Measurements from ENCODE around the gene SVEP1.
A peak's percentile ranks its signal among the peaks of the same experiment; 100 is the strongest.

SVEP1 gene

GRCh38 chr9:110456681-110457080 is 122.9 kb downstream of the SVEP1 start:
- Histone ChIP-seq H3K27ac (ENCODE audit: insufficient read depth in 1 of 2, low read depth in 1 of 2, low read length in 2 of 2, poor library complexity in 1 of 2, severe bottlenecking in 2 of 2) (no peak overlapping the region), H3K4me3 (ENCODE audit: control insufficient read depth in 1 of 7, extremely low read depth in 1 of 7, insufficient read depth in 4 of 7, low read depth in 2 of 7, low read length in 6 of 7) (no peak overlapping the region), H3K36me3 (ENCODE audit: control insufficient read depth in 4 of 4, insufficient read depth in 4 of 4, low read length in 3 of 4) (no peaks in the 10 kb centered on the region), H3K27me3 (replicated peaks in 2 of 5; ENCODE audit: control insufficient read depth in 4 of 5, insufficient read depth in 5 of 5, low read length in 4 of 5) (peaks cover 0 to 3% (median 0%) of the 10 kb centered on the region in 5 experiments), H3K9me3 (ENCODE audit: control extremely low read depth in 1 of 5, control insufficient read depth in 4 of 5, insufficient read depth in 2 of 5, low read depth in 1 of 5, low read length in 4 of 5) (no peaks in the 10 kb centered on the region), H3K4me1 (ENCODE audit: control extremely low read depth in 1 of 4, control insufficient read depth in 4 of 4, insufficient read depth in 4 of 4, low read length in 3 of 4) (no peaks in the 10 kb centered on the region)
- WGBS (ENCODE audit: insufficient coverage), result no CpG with 5 or more reads among the region's 1 CpG
- CTCF ChIA-PET, result no interaction called here
- POLR2A ChIA-PET, result no interaction called here
- no peak for DNase-seq

GRCh38 chr9:110455860-110456259 is 123.7 kb downstream of the SVEP1 start:
- H3K36me3 ChIP-seq (ENCODE audit: control insufficient read depth in 4 of 4, insufficient read depth in 4 of 4, low read length in 3 of 4), result no peaks in the 10 kb centered on the region
- H3K4me3 ChIP-seq (ENCODE audit: control insufficient read depth in 1 of 7, extremely low read depth in 1 of 7, insufficient read depth in 4 of 7, low read depth in 2 of 7, low read length in 6 of 7), result no peak overlapping the region
- POLR2A ChIA-PET, result no interaction called here
- no peak overlapping the region for H3K27ac ChIP-seq (ENCODE audit: insufficient read depth in 1 of 2, low read depth in 1 of 2, low read length in 2 of 2, poor library complexity in 1 of 2, severe bottlenecking in 2 of 2)
- H3K9me3 ChIP-seq (ENCODE audit: control extremely low read depth in 1 of 5, control insufficient read depth in 4 of 5, insufficient read depth in 2 of 5, low read depth in 1 of 5, low read length in 4 of 5), result no peaks in the 10 kb centered on the region
- no peak for DNase-seq
- H3K4me1 ChIP-seq (ENCODE audit: control extremely low read depth in 1 of 4, control insufficient read depth in 4 of 4, insufficient read depth in 4 of 4, low read length in 3 of 4), result no peaks in the 10 kb centered on the region
- CTCF ChIA-PET, result no interaction called here
- H3K27me3 ChIP-seq (replicated peaks in 2 of 5; ENCODE audit: control insufficient read depth in 4 of 5, insufficient read depth in 5 of 5, low read length in 4 of 5), result peaks cover 0 to 3% (median 0%) of the 10 kb centered on the region in 5 experiments

GRCh38 chr9:110452227-110452801 is 127.2 kb downstream of the SVEP1 start:
- ChIA-PET CTCF (interaction anchor here (0.8 kb wide), 1 partner anchor 61 kb away, joined by 3 read pairs; no protein-coding TSS in a partner anchor), POLR2A (no interaction called here)
- Histone ChIP-seq H3K36me3 (ENCODE audit: control insufficient read depth in 4 of 4, insufficient read depth in 4 of 4, low read length in 3 of 4) (no peaks in the 10 kb centered on the region), H3K4me3 (ENCODE audit: control insufficient read depth in 1 of 7, extremely low read depth in 1 of 7, insufficient read depth in 4 of 7, low read depth in 2 of 7, low read length in 6 of 7) (no peak overlapping the region), H3K9me3 (ENCODE audit: control extremely low read depth in 1 of 5, control insufficient read depth in 4 of 5, insufficient read depth in 2 of 5, low read depth in 1 of 5, low read length in 4 of 5) (no peaks in the 10 kb centered on the region), H3K4me1 (ENCODE audit: control extremely low read depth in 1 of 4, control insufficient read depth in 4 of 4, insufficient read depth in 4 of 4, low read length in 3 of 4) (no peaks in the 10 kb centered on the region), H3K27me3 (replicated peaks in 2 of 5; ENCODE audit: control insufficient read depth in 4 of 5, insufficient read depth in 5 of 5, low read length in 4 of 5) (peaks cover 0 to 3% (median 0%) of the 10 kb centered on the region in 5 experiments), H3K27ac (ENCODE audit: insufficient read depth in 1 of 2, low read depth in 1 of 2, low read length in 2 of 2, poor library complexity in 1 of 2, severe bottlenecking in 2 of 2) (no peak overlapping the region)
- WGBS (ENCODE audit: insufficient coverage), result 0% methylated on average over 2 of the region's 3 CpGs
- DNase-seq, result peak in 2 of 3 donors; percentile 24 to 31

GRCh38 chr9:110451726-110452125 is 127.8 kb downstream of the SVEP1 start:
- Histone ChIP-seq H3K27me3 (replicated peaks in 2 of 5; ENCODE audit: control insufficient read depth in 4 of 5, insufficient read depth in 5 of 5, low read length in 4 of 5) (peaks cover 0 to 3% (median 0%) of the 10 kb centered on the region in 5 experiments), H3K36me3 (ENCODE audit: control insufficient read depth in 4 of 4, insufficient read depth in 4 of 4, low read length in 3 of 4) (no peaks in the 10 kb centered on the region), H3K4me3 (ENCODE audit: control insufficient read depth in 1 of 7, extremely low read depth in 1 of 7, insufficient read depth in 4 of 7, low read depth in 2 of 7, low read length in 6 of 7) (no peak overlapping the region), H3K9me3 (ENCODE audit: control extremely low read depth in 1 of 5, control insufficient read depth in 4 of 5, insufficient read depth in 2 of 5, low read depth in 1 of 5, low read length in 4 of 5) (no peaks in the 10 kb centered on the region), H3K4me1 (ENCODE audit: control extremely low read depth in 1 of 4, control insufficient read depth in 4 of 4, insufficient read depth in 4 of 4, low read length in 3 of 4) (no peaks in the 10 kb centered on the region), H3K27ac (ENCODE audit: insufficient read depth in 1 of 2, low read depth in 1 of 2, low read length in 2 of 2, poor library complexity in 1 of 2, severe bottlenecking in 2 of 2) (no peak overlapping the region)
- no CpG with 5 or more reads among the region's 2 CpGs for WGBS (ENCODE audit: insufficient coverage)
- POLR2A ChIA-PET, result no interaction called here
- no peak for DNase-seq
- CTCF ChIA-PET, result no interaction called here

- CTCF ChIA-PET, result interaction anchor here (1.4 kb wide), 1 partner anchor 177 kb away, joined by 3 read pairs; no protein-coding TSS in a partner anchor
- H3K4me1 ChIP-seq (ENCODE audit: control extremely low read depth in 1 of 4, control insufficient read depth in 4 of 4, insufficient read depth in 4 of 4, low read length in 3 of 4), result no peaks in the 10 kb centered on the region
- POLR2A ChIA-PET, result no interaction called here
- peak in 1 of 3 donors; percentile 12 for DNase-seq
- H3K27me3 ChIP-seq (replicated peaks in 2 of 5; ENCODE audit: control insufficient read depth in 4 of 5, insufficient read depth in 5 of 5, low read length in 4 of 5), result peaks cover 0 to 2% (median 0%) of the 10 kb centered on the region in 5 experiments
- no peak overlapping the region for H3K27ac ChIP-seq (ENCODE audit: insufficient read depth in 1 of 2, low read depth in 1 of 2, low read length in 2 of 2, poor library complexity in 1 of 2, severe bottlenecking in 2 of 2)
- H3K36me3 ChIP-seq (ENCODE audit: control insufficient read depth in 4 of 4, insufficient read depth in 4 of 4, low read length in 3 of 4), result no peaks in the 10 kb centered on the region
- H3K9me3 ChIP-seq (ENCODE audit: control extremely low read depth in 1 of 5, control insufficient read depth in 4 of 5, insufficient read depth in 2 of 5, low read depth in 1 of 5, low read length in 4 of 5), result peaks cover 0 to 9% (median 3%) of the 10 kb centered on the region in 5 experiments
- H3K4me3 ChIP-seq (ENCODE audit: control insufficient read depth in 1 of 7, extremely low read depth in 1 of 7, insufficient read depth in 4 of 7, low read depth in 2 of 7, low read length in 6 of 7), result no peak overlapping the region
Measured at GRCh38 chr9:110447476-110447875, 132.1 kb downstream of the SVEP1 start.

- H3K36me3 ChIP-seq (ENCODE audit: control insufficient read depth in 4 of 4, insufficient read depth in 4 of 4, low read length in 3 of 4), result no peaks in the 10 kb centered on the region
- no peaks in the 10 kb centered on the region for H3K4me1 ChIP-seq (ENCODE audit: control extremely low read depth in 1 of 4, control insufficient read depth in 4 of 4, insufficient read depth in 4 of 4, low read length in 3 of 4)
- H3K27ac ChIP-seq (ENCODE audit: insufficient read depth in 1 of 2, low read depth in 1 of 2, low read length in 2 of 2, poor library complexity in 1 of 2, severe bottlenecking in 2 of 2), result no peak overlapping the region
- ChIA-PET CTCF (interaction anchor here (1.4 kb wide), 1 partner anchor 178 kb away, joined by 3 read pairs; no protein-coding TSS in a partner anchor), POLR2A (no interaction called here)
- no peaks in the 10 kb centered on the region for H3K27me3 ChIP-seq (replicated peaks in 2 of 5; ENCODE audit: control insufficient read depth in 4 of 5, insufficient read depth in 5 of 5, low read length in 4 of 5)
- H3K4me3 ChIP-seq (ENCODE audit: control insufficient read depth in 1 of 7, extremely low read depth in 1 of 7, insufficient read depth in 4 of 7, low read depth in 2 of 7, low read length in 6 of 7), result no peak overlapping the region
- H3K9me3 ChIP-seq (ENCODE audit: control extremely low read depth in 1 of 5, control insufficient read depth in 4 of 5, insufficient read depth in 2 of 5, low read depth in 1 of 5, low read length in 4 of 5), result peaks cover 0 to 9% (median 3%) of the 10 kb centered on the region in 5 experiments
- DNase-seq, result peak in 1 of 3 donors; percentile 13
Measured at GRCh38 chr9:110446171-110446570, 133.4 kb downstream of the SVEP1 start.

GRCh38 chr9:110444911-110445310 is 134.6 kb downstream of the SVEP1 start:
- Histone ChIP-seq H3K27me3 (replicated peaks in 2 of 5; ENCODE audit: control insufficient read depth in 4 of 5, insufficient read depth in 5 of 5, low read length in 4 of 5) (peaks cover 0 to 5% (median 0%) of the 10 kb centered on the region in 5 experiments), H3K9me3 (ENCODE audit: control extremely low read depth in 1 of 5, control insufficient read depth in 4 of 5, insufficient read depth in 2 of 5, low read depth in 1 of 5, low read length in 4 of 5) (peaks cover 0 to 9% (median 3%) of the 10 kb centered on the region in 5 experiments), H3K36me3 (ENCODE audit: control insufficient read depth in 4 of 4, insufficient read depth in 4 of 4, low read length in 3 of 4) (no peaks in the 10 kb centered on the region), H3K27ac (ENCODE audit: insufficient read depth in 1 of 2, low read depth in 1 of 2, low read length in 2 of 2, poor library complexity in 1 of 2, severe bottlenecking in 2 of 2) (no peak overlapping the region), H3K4me3 (ENCODE audit: control insufficient read depth in 1 of 7, extremely low read depth in 1 of 7, insufficient read depth in 4 of 7, low read depth in 2 of 7, low read length in 6 of 7) (no peak overlapping the region), H3K4me1 (ENCODE audit: control extremely low read depth in 1 of 4, control insufficient read depth in 4 of 4, insufficient read depth in 4 of 4, low read length in 3 of 4) (no peaks in the 10 kb centered on the region)
- ChIA-PET CTCF (no interaction called here), POLR2A (no interaction called here)
- peak in 2 of 3 donors; percentile 37 to 42 for DNase-seq
- WGBS (ENCODE audit: insufficient coverage), result 72% methylated on average over 4 of the region's 6 CpGs

All from common myeloid progenitor, CD34-positive (primary cell).